Stimulated activated CD4-positive, alpha-beta T cell treated with anti-CD3 and anti-CD28 coated beads, Interleukin-1b, Interleukin-23, amount 100 ng/mL, for 1 hour (primary cell): ENCODE results near the gene MAP4K3.

Experiments used
- DNase-seq, 2 donors: peaks; one replicate each; pipeline ENCODE4 v3.0.0-alpha.2; 2020; ENCODE audit warnings: low read depth in 2 of 2

MAP4K3 gene

GRCh38 chr2:39436592-39437521 lies at the start of gene MAP4K3:
MAP4K3 (minus strand) TSS chr2:39437285; CDS start chr2:39436987, 298 bp downstream.
- DNase-seq: peak; percentile 26 to 52

GRCh38 chr2:39486071-39486470 lies 49.0 kb upstream of the MAP4K3 start:
- DNase-seq: no peak

GRCh38 chr2:39484620-39485495 lies 47.8 kb upstream of the MAP4K3 start:
- no peak for DNase-seq

- DNase-seq: no peak
These were observed 47.1 kb upstream of the MAP4K3 start for GRCh38 chr2:39484206-39484605.

GRCh38 chr2:39483534-39483933 lies 46.4 kb upstream of the MAP4K3 start:
- no peak for DNase-seq

- DNase-seq: no peak
These were observed 44.5 kb upstream of the MAP4K3 start for GRCh38 chr2:39481611-39482010.

GRCh38 chr2:39479696-39480095 lies 42.6 kb upstream of the MAP4K3 start:
- no peak for DNase-seq

GRCh38 chr2:39479053-39479670 lies 42.1 kb upstream of the MAP4K3 start:
- DNase-seq: no peak

GRCh38 chr2:39476524-39476923 lies 39.4 kb upstream of the MAP4K3 start:
- no peak for DNase-seq

- no peak for DNase-seq
These were observed 37.9 kb upstream of the MAP4K3 start for GRCh38 chr2:39475006-39475405.

- DNase-seq: no peak
These were observed 33.5 kb upstream of the MAP4K3 start for GRCh38 chr2:39470580-39470979.

GRCh38 chr2:39469807-39470206 lies 32.7 kb upstream of the MAP4K3 start:
- DNase-seq: no peak

GRCh38 chr2:39468579-39469451 lies 31.7 kb upstream of the MAP4K3 start:
- DNase-seq: no peak

GRCh38 chr2:39466311-39466710 lies 29.2 kb upstream of the MAP4K3 start:
- no peak for DNase-seq

GRCh38 chr2:39464864-39465263 lies 27.8 kb upstream of the MAP4K3 start:
- no peak for DNase-seq

GRCh38 chr2:39455826-39456225 lies 18.7 kb upstream of the MAP4K3 start:
- DNase-seq: no peak

- no peak for DNase-seq
These were observed 15.3 kb upstream of the MAP4K3 start for GRCh38 chr2:39452396-39452795.

- DNase-seq: no peak
These were observed 14.9 kb upstream of the MAP4K3 start for GRCh38 chr2:39451954-39452353.

- no peak for DNase-seq
These were observed 11.1 kb upstream of the MAP4K3 start for GRCh38 chr2:39448169-39448502.

- no peak for DNase-seq
These were observed 10.4 kb upstream of the MAP4K3 start for GRCh38 chr2:39447266-39448168.
